GM12878 (cell line): ENCODE measurements around the gene C6orf89. TPM values are rescaled to one million over a fixed set of nuclear protein-coding genes. Genes with fewer than 3 reads are reported as not detected.

Experiments used
- BCL3 ChIP-seq: IDR thresholded peaks from 2 replicates; pipeline ENCODE4 v1.6.1; 2011; ENCODE audit warnings: borderline replicate concordance, low read depth, mild to moderate bottlenecking, moderate library complexity, low read length; ENCODE audit not compliant: insufficient read depth, poor library complexity, severe bottlenecking
- EP300 ChIP-seq, 2 experiments: fragments of 150-350 bp in 1 of 2; IDR thresholded peaks; 2 replicates each; pipeline ENCODE4 v1.6.1; 2011 to 2012; ENCODE audit warnings: low read depth in 2 of 2, low read length in 2 of 2, borderline replicate concordance in 1 of 2, improper control_type of control experiment in 1 of 2, inconsistent platforms in 1 of 2; ENCODE audit not compliant: control insufficient read depth in 1 of 2
- FOXK2 ChIP-seq: fragments of 450-650 bp; IDR thresholded peaks from 2 replicates; pipeline ENCODE4 v1.6.1; 2017; ENCODE audit warnings: mild to moderate bottlenecking, moderate library complexity
- GABPA ChIP-seq: IDR thresholded peaks from 2 replicates; pipeline ENCODE4 v1.6.1; 2014; ENCODE audit warnings: antibody characterized with exemption, low read depth, mild to moderate bottlenecking, inconsistent platforms
- HDAC6 ChIP-seq: fragments of 200-600 bp; sonication (generic); IDR thresholded peaks from one replicate; pipeline ENCODE4 v1.8.0; 2017; ENCODE audit warnings: antibody characterized with exemption; ENCODE audit not compliant: unreplicated experiment
- HSF1 ChIP-seq: fragments of 150-350 bp; IDR thresholded peaks from 2 replicates; pipeline ENCODE4 v1.6.1; 2014; ENCODE audit warnings: mild to moderate bottlenecking, low read depth, low read length
- POLR2AphosphoS2 ChIP-seq: IDR thresholded peaks from 2 replicates; pipeline ENCODE4 v1.6.1; 2011; ENCODE audit warnings: low read depth, mild to moderate bottlenecking, low read length, improper control_type of control experiment, moderate library complexity
- RCOR1 ChIP-seq: conservative IDR thresholded peaks from 2 replicates; pipeline ENCODE4 v1.6.1; 2012; ENCODE audit warnings: low read depth, low read length, improper control_type of control experiment
- RUNX3 ChIP-seq: IDR thresholded peaks from 2 replicates; pipeline ENCODE4 v1.6.1; 2012; ENCODE audit warnings: low read length, inconsistent platforms
- SIN3A ChIP-seq: IDR thresholded peaks from 2 replicates; pipeline ENCODE4 v1.6.1; 2012; ENCODE audit warnings: low read depth, low read length, improper control_type of control experiment
- SP1 ChIP-seq: IDR thresholded peaks from one replicate; pipeline ENCODE4 v1.6.1; 2011; ENCODE audit warnings: low read depth, low read length
- TCF7 ChIP-seq: IDR thresholded peaks from 2 replicates; pipeline ENCODE4 v1.6.1; 2014; ENCODE audit warnings: antibody characterized with exemption, borderline replicate concordance
- YBX1 ChIP-seq: fragments of 450-650 bp; IDR thresholded peaks from 2 replicates; pipeline ENCODE4 v1.6.1; 2016; ENCODE audit warnings: antibody characterized with exemption
- ZNF687 ChIP-seq: fragments of 450-650 bp; IDR thresholded peaks from 2 replicates; pipeline ENCODE4 v1.6.1; 2017; ENCODE audit warnings: mild to moderate bottlenecking, moderate library complexity
- polyA plus RNA-seq, 11 experiments: library from polyadenylated mRNA; depleted of rRNA in 4 of 11; unstranded in 6 of 11; stranded (reverse) in 5 of 11; fragments of >200 nt; fragmentation: Nextera tagmentation in 4 of 11; fragmentation: Illumina TruSeq in 1 of 11; extraction: Ambion mirVana in 4 of 11; extraction: Trizol in 1 of 11; gene quantifications; 1 replicate in 1 of 11; 2 replicates in 10 of 11; pipeline versions ENCODE4 v1.2.1 to v1.2.3, GENCODE V29; 2011 to 2016; ENCODE audit warnings: inconsistent platforms in 2 of 11, missing spikeins in 2 of 11, low read depth in 1 of 11
- total RNA-seq, 4 experiments: library from RNA; depleted of rRNA in 3 of 4; stranded (reverse); fragments of >200 nt in 3 of 4; fragmentation: Illumina TruSeq in 1 of 4; extraction: Trizol in 1 of 4; gene quantifications; 2 replicates each; pipeline versions ENCODE4 v1.2.1 to v1.2.3, GENCODE V29; 2013 to 2021

Gene C6orf89
- total and polyA plus RNA-seq, 10 of the 15 experiments (the other 5 are each of a cell fraction or from before 2014, with no cell fraction given): 10.8 to 42.7 (median 28.6) TPM

- TF ChIP-seq ZNF687: no peak
- TF ChIP-seq EP300 (IDR thresholded peaks at IDR 0.05; ENCODE audit: borderline replicate concordance in 1 of 2, control insufficient read depth in 1 of 2, low read depth in 2 of 2, low read length in 2 of 2): no peak
- no peak for TF ChIP-seq RCOR1
- TF ChIP-seq BCL3: no peak
- no peak for TF ChIP-seq RUNX3
- no peak for TF ChIP-seq SIN3A
- no peak for TF ChIP-seq HSF1
- TF ChIP-seq POLR2AphosphoS2: no peak
- no peak for TF ChIP-seq FOXK2
- TF ChIP-seq SP1: no peak
- TF ChIP-seq YBX1: no peak
- TF ChIP-seq HDAC6: no peak
- no peak for TF ChIP-seq GABPA
- TF ChIP-seq TCF7: no peak
- TF ChIP-seq, all 136 proteins: peak for 0
These were observed 74.0 kb downstream of the C6orf89 start (continued) for GRCh38 chr6:36959555-36960250.
